ENCODE measurements around the gene DEDD2.

GRCh38 chr19:42175952-42176648 lies 41.4 kb downstream of the DEDD2 start:
- no peak for TF ChIP-seq POLR2A (IDR thresholded peaks at IDR 0.05; ENCODE audit: low read length)
- TF ChIP-seq GATA1 (IDR thresholded peaks at IDR 0.05; ENCODE audit: low read depth, low read length), result no peak

Data from erythroblast (primary cell).